Natural killer cell (primary cell): ENCODE measurements around the gene BOK. TPM values are rescaled to one million over a fixed set of nuclear protein-coding genes. Genes with fewer than 3 reads are reported as not detected.

Experiments
- ATAC-seq, 3 donors: fragments of 150-1000 bp in 2 of 3; fragments of 200-7000 bp in 1 of 3; cut with Tn5 transposase; 1 replicate in 1 of 3; 2 replicates in 2 of 3; pipeline ENCODE4 v1.10.0; 2021; ENCODE audit warnings: mild to moderate bottlenecking in 2 of 3, moderate library complexity in 2 of 3
- DNase-seq, 2 donors: peaks; one replicate each; pipeline versions ENCODE4 v3.0.0 to v3.0.0-alpha.2; 2013 to 2021; ENCODE audit warnings: mixed read lengths in 1 of 2
- H3K27ac ChIP-seq: one replicate; pipeline ENCODE4 v1.5.1; 2013; ENCODE audit warnings: mild to moderate bottlenecking, low read length
- H3K27me3 ChIP-seq: one replicate; pipeline ENCODE4 v1.6.1; 2013; ENCODE audit warnings: low read length; ENCODE audit not compliant: control insufficient read depth, insufficient read depth
- H3K36me3 ChIP-seq: one replicate; pipeline ENCODE4 v1.6.1; 2013; ENCODE audit warnings: low read length; ENCODE audit not compliant: control insufficient read depth, insufficient read depth
- H3K4me1 ChIP-seq: one replicate; pipeline ENCODE4 v1.6.1; 2013; ENCODE audit warnings: low read length; ENCODE audit not compliant: control insufficient read depth, insufficient read depth
- H3K4me3 ChIP-seq: one replicate; pipeline ENCODE4 v1.5.1; 2013; ENCODE audit warnings: low read length
- H3K9me3 ChIP-seq: one replicate; pipeline ENCODE4 v1.6.1; 2013; ENCODE audit warnings: low read length; ENCODE audit not compliant: control insufficient read depth, insufficient read depth
- H3K27ac Mint-ChIP-seq, 2 donors: one replicate each; pipeline ENCODE4 v1.8.0; 2022; ENCODE audit warnings: mild to moderate bottlenecking in 2 of 2, mixed read lengths in 2 of 2, moderate library complexity in 1 of 2
- H3K27me3 Mint-ChIP-seq, 2 donors: one replicate each; pipeline ENCODE4 v1.8.0; 2022; ENCODE audit warnings: low read depth in 2 of 2, mixed read lengths in 2 of 2
- H3K36me3 Mint-ChIP-seq: one replicate; pipeline ENCODE4 v1.8.0; 2022; ENCODE audit warnings: mixed read lengths
- H3K4me1 Mint-ChIP-seq, 2 donors: one replicate each; pipeline ENCODE4 v1.8.0; 2022; ENCODE audit warnings: mixed read lengths in 2 of 2
- H3K4me3 Mint-ChIP-seq: one replicate; pipeline ENCODE4 v1.8.0; 2022; ENCODE audit warnings: mild to moderate bottlenecking, moderate library complexity, mixed read lengths
- H3K9me3 Mint-ChIP-seq, 2 donors: one replicate each; pipeline ENCODE4 v1.8.0; 2022; ENCODE audit warnings: mixed read lengths in 2 of 2
- WGBS: methylation state at CpG from one replicate; pipeline ENCODE4 v1.1.7; 2013; ENCODE audit warnings: missing lambda C conversion rate; ENCODE audit not compliant: insufficient coverage; 5-methylcytosine and 5-hydroxymethylcytosine counted together
- intact Hi-C: fragments of 100-400 bp; cut with micrococcal nuclease; formaldehyde crosslinking; loops from one replicate; pipeline ENCODE4 v1.14.2; 2022
- total RNA-seq, 4 donors: library from RNA; stranded (reverse); fragments of 120-200 nt in 1 of 4; gene quantifications; one replicate each; pipeline versions ENCODE4 v1.2.3 to v1.2.4, GENCODE V29; 2013 to 2022
- TF ChIP-seq, protein P1 (sequence below): fragments of 200-600 bp; IDR thresholded peaks from one replicate; pipeline ENCODE4 v1.8.0; 2022; ENCODE audit warnings: antibody characterized with exemption

Gene BOK
- total RNA-seq, 3 donors from 2014 or later (not counting 1 experiment from before 2014, with no cell fraction given): 11.0 to 23.7 (median 19.6) TPM

DNA sequence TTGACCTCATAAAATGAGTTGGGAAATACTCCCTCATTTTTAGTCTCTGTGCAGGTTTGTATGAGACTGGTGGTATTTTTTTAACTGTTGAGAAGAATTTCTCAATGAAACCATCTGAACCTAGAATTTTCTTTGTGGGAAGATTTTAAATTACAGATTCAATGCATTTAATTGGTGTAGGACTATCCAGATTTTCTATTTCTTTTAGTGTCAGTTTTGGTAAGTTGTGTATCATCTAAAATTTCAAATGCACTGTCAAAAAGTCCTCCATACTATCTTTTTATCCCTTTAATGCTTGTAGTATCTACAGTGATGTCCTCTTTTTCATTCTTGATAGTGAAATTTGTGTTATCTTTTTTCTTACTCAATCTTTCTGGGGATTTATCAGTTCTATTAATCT, 1.8 kb upstream of the BOK start:
- H3K36me3 Mint-ChIP-seq: peaks cover 9% of the 10 kb centered on the region
- no peak overlapping the region for H3K4me3 Mint-ChIP-seq

DNA sequence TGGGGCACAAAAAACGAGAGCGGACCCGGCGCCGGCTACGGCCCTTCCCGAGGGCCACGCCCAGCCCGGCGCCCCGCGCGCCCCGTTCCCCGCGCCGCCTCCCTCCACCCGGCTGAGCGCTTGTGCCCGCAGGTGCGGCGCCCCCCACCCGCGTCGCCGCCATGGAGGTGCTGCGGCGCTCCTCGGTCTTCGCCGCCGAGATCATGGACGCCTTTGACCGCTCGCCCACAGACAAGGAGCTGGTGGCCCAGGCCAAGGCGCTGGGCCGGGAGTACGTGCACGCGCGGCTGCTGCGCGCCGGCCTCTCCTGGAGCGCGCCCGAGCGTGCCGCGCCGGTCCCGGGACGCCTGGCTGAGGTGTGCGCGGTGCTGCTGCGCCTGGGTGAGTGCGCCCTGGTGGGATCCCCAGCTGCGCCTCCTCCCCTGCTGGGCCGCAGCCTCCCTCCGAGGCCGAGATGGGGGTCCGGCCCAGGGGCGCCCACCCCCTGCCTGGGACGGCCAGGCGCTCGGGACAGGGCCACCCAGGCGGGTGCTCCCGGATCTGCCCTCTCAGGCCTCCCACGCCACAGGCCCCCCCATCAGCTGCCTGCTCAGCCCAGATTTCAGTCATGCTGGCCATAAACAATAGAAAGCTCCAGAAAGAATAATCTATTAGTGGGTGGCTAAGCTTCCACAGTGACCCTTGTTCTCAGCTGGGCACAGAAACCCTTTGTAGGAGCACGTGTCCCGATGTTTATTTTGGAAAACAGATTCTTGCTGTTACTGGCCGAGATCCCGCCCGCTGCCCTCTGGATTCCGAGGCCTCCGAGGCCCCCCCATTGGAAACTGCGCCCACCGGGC, 997 bp downstream of the BOK start:
- Histone ChIP-seq H3K4me3 (peak overlapping the region; percentile 32), H3K9me3 (peaks cover 3% of the 10 kb centered on the region), H3K27me3 (peaks cover 13% of the 10 kb centered on the region), H3K4me1 (peaks cover 17% of the 10 kb centered on the region), H3K36me3 (no peaks in the 10 kb centered on the region), H3K27ac (no peak overlapping the region)
- 14% methylated on average over 78 of the region's 78 CpGs for WGBS
- Mint-ChIP-seq H3K4me1 (peaks cover 5 to 14% of the 10 kb centered on the region in 2 donors), H3K27me3 (peaks cover 12 to 16% of the 10 kb centered on the region in 2 donors), H3K4me3 (peak overlapping the region; percentile 86), H3K9me3 (peaks cover 0 to 4% of the 10 kb centered on the region in 2 donors), H3K27ac (no peak overlapping the region), H3K36me3 (peaks cover 9% of the 10 kb centered on the region)
- DNase-seq (no peak), ATAC-seq (peak; percentile 28 to 57 (median 39))
- intact Hi-C loops: no loop called here
- TF ChIP-seq, protein P1, sequence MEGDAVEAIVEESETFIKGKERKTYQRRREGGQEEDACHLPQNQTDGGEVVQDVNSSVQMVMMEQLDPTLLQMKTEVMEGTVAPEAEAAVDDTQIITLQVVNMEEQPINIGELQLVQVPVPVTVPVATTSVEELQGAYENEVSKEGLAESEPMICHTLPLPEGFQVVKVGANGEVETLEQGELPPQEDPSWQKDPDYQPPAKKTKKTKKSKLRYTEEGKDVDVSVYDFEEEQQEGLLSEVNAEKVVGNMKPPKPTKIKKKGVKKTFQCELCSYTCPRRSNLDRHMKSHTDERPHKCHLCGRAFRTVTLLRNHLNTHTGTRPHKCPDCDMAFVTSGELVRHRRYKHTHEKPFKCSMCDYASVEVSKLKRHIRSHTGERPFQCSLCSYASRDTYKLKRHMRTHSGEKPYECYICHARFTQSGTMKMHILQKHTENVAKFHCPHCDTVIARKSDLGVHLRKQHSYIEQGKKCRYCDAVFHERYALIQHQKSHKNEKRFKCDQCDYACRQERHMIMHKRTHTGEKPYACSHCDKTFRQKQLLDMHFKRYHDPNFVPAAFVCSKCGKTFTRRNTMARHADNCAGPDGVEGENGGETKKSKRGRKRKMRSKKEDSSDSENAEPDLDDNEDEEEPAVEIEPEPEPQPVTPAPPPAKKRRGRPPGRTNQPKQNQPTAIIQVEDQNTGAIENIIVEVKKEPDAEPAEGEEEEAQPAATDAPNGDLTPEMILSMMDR: no peak

More for the DNA sequence above, 1.8 kb upstream of the BOK start:
- peaks cover 0 to 4% of the 10 kb centered on the region in 2 donors for H3K9me3 Mint-ChIP-seq
- no peaks in the 10 kb centered on the region for H3K36me3 ChIP-seq
- no peak for DNase-seq
- no peak overlapping the region for H3K27ac ChIP-seq
- TF ChIP-seq, protein P1: no peak
- H3K9me3 ChIP-seq: peaks cover 3% of the 10 kb centered on the region
- ATAC-seq: no peak
- peaks cover 0 to 11% of the 10 kb centered on the region in 2 donors for H3K4me1 Mint-ChIP-seq
- H3K27me3 Mint-ChIP-seq: peaks cover 16% of the 10 kb centered on the region in 2 donors
- intact Hi-C loops: no loop called here
- peaks cover 13% of the 10 kb centered on the region for H3K27me3 ChIP-seq
- H3K27ac Mint-ChIP-seq: no peak overlapping the region
- H3K4me3 ChIP-seq: no peak overlapping the region
- peaks cover 14% of the 10 kb centered on the region for H3K4me1 ChIP-seq

GRCh38 chr2:241560162-241560882, 1.8 kb downstream of the BOK start:
- DNase-seq (no peak), ATAC-seq (no peak)
- WGBS: 87% methylated on average over 18 of the region's 18 CpGs
- peaks cover 13% of the 10 kb centered on the region for H3K27me3 ChIP-seq
- H3K27me3 Mint-ChIP-seq: peaks cover 12 to 16% of the 10 kb centered on the region in 2 donors
- H3K4me1 Mint-ChIP-seq: peaks cover 5 to 14% of the 10 kb centered on the region in 2 donors
- peak overlapping the region; percentile 86 for H3K4me3 Mint-ChIP-seq
- no peak overlapping the region for H3K27ac Mint-ChIP-seq
- TF ChIP-seq, protein P1: no peak
- H3K36me3 Mint-ChIP-seq: peaks cover 9% of the 10 kb centered on the region
- peaks cover 0 to 4% of the 10 kb centered on the region in 2 donors for H3K9me3 Mint-ChIP-seq
- H3K4me3 ChIP-seq: no peak overlapping the region
- no peaks in the 10 kb centered on the region for H3K36me3 ChIP-seq
- peaks cover 21% of the 10 kb centered on the region for H3K4me1 ChIP-seq
- intact Hi-C loops: no loop called here
- H3K9me3 ChIP-seq: peaks cover 3% of the 10 kb centered on the region
- no peak overlapping the region for H3K27ac ChIP-seq
